ENCODE results near the gene ID2. TPM values are rescaled to one million over a fixed set of nuclear protein-coding genes. Genes with fewer than 3 reads are reported as not detected.
A peak's percentile ranks its signal among the peaks of the same experiment; 100 is the strongest.

Gene ID2
- total RNA-seq, 2 experiments from 2014 or later: 182 to 193 TPM

DNA sequence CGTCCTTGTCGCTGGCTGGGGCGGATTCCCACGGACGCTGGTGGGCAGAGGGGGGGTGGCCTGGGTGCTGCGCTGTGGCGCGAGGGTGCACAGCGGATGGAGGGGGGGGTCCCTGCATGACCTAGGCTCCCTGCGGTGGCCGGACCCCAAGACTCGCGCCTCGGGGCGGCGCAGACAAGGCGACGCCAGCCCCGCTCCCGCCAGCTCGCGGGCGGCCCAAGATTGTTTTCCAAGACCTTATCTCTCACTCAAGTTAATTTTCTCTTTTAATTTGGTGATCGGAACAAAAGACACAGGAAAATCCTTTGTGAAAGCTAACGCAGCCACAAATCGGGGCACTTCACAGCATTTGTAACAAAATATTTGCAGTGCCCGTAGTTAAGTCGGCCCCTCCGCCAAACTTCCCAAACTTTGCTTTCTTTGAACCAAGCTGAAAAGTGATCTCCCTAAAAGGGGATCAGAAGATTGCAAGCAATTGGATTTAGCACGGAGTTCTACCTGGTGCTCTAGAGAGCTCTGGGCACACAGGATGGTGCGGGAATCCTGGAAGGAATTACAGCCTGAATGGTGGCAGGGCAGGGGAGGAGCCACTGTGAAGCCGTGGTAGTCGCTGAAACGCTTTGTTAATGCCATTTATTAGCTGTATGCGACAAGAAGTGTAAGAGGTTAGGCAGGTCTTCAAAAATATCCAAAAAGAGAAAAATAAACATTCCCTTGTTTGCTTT lies 4.8 kb upstream of the ID2 start:
- ChIA-PET POLR2A (interaction anchor here (6.5 kb wide), 1 partner anchor 133 kb away, joined by 124 read pairs; no protein-coding TSS in a partner anchor), CTCF (no interaction called here)
- no peak overlapping the region for H3K27ac Mint-ChIP-seq
- intact Hi-C loops (cut with micrococcal nuclease): loop anchor here (10.0 kb wide), 1 partner anchor 1762 kb away; the partner anchor contains the start of gene RNF144A
- H3K36me3 Mint-ChIP-seq: peaks cover 14% of the 10 kb centered on the region
- H3K4me3 Mint-ChIP-seq: no peak overlapping the region
- peaks cover 27% of the 10 kb centered on the region for H3K9me3 Mint-ChIP-seq
- DNase-seq: no peak
- H3K4me1 Mint-ChIP-seq (ENCODE audit: low read depth): peaks cover 30% of the 10 kb centered on the region
- peaks cover 41% of the 10 kb centered on the region for H3K27me3 Mint-ChIP-seq

GRCh38 chr2:8677646-8678592 lies 3.9 kb upstream of the ID2 start:
- Mint-ChIP-seq H3K4me1 (ENCODE audit: low read depth) (peaks cover 30% of the 10 kb centered on the region), H3K27ac (peak overlapping the region; percentile 33), H3K4me3 (peak overlapping the region; percentile 77), H3K36me3 (peaks cover 23% of the 10 kb centered on the region), H3K9me3 (peaks cover 27% of the 10 kb centered on the region), H3K27me3 (peaks cover 43% of the 10 kb centered on the region)
- DNase-seq: peak; percentile 58
- intact Hi-C loops (cut with micrococcal nuclease): loop anchor here (10.0 kb wide), 1 partner anchor 1763 kb away; the partner anchor contains the start of gene RNF144A
- ChIA-PET CTCF (interaction anchor here (0.8 to 5.1 kb wide), 3 partner anchors 134 to 1006 kb away, joined by 3 to 38 read pairs (median 4); no protein-coding TSS in a partner anchor), POLR2A (interaction anchor here (4.6 to 6.5 kb wide), 3 partner anchors 134 to 196 kb away, joined by 33 to 124 read pairs (median 55); no protein-coding TSS in a partner anchor)

DNA sequence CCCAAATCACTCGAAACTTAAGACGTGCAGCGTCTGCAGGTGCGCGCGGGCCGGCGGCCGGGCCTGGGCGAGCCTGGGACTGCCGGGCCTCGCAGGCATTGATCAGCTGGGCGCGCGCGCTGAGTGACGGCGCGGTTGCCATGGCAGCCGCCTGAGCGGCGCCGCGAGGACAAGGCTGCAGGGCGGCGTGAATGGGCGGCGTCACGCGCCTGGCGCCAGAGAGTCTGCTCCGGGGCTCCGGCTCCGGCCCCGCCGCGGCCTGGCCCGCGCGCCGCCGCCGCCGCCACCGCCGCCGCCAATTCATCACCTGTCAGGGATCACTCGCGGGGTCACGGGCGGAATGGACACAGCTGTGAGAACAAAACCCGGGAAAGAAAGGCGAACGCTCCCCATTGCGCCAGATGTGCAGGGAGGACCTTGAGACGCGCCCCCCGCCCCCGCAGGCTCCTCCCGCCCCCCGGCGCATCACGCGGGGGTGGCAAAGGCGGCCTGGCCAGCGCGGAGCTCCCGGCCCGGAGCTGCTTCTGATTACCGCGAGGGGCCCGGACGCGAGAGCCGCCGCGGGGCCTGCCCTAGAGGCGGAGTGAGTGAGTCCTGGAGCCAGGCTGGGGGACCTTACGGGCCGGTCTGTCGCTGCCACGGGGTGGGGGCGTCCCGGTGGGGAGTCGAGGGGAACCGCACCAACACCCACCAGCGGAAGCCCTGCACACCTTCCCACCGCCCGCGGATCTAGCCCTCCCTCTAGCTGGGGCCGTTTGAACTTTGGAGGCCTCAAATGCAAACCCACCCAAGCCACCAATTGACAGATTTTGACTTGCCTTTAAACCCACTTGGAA lies 2.9 kb upstream of the ID2 start:
- peaks cover 38% of the 10 kb centered on the region for H3K27me3 Mint-ChIP-seq
- intact Hi-C loops (cut with micrococcal nuclease): loop anchor here (10.0 kb wide), 1 partner anchor 1764 kb away; the partner anchor contains the start of gene RNF144A
- CTCF ChIA-PET: interaction anchor here (0.8 to 5.1 kb wide), 5 partner anchors 14 to 1007 kb away, joined by 3 to 38 read pairs (median 5); no protein-coding TSS in a partner anchor
- H3K36me3 Mint-ChIP-seq: peaks cover 27% of the 10 kb centered on the region
- peaks cover 30% of the 10 kb centered on the region for H3K4me1 Mint-ChIP-seq (ENCODE audit: low read depth)
- H3K9me3 Mint-ChIP-seq: peaks cover 19% of the 10 kb centered on the region
- H3K4me3 Mint-ChIP-seq: peak overlapping the region; percentile 77
- POLR2A ChIA-PET: interaction anchor here (1.8 to 6.5 kb wide), 5 partner anchors 135 to 301 kb away, joined by 7 to 124 read pairs (median 33); no protein-coding TSS in a partner anchor
- DNase-seq: peak; percentile 91
- H3K27ac Mint-ChIP-seq: peak overlapping the region; percentile 95

GRCh38 chr2:8679567-8679826 lies 2.4 kb upstream of the ID2 start:
- no peak for DNase-seq
- intact Hi-C loops (cut with micrococcal nuclease): loop anchor here (10.0 kb wide), 1 partner anchor 1765 kb away; the partner anchor contains the start of gene RNF144A
- Mint-ChIP-seq H3K4me1 (ENCODE audit: low read depth) (peaks cover 32% of the 10 kb centered on the region), H3K27ac (peak overlapping the region; percentile 95), H3K9me3 (peaks cover 13% of the 10 kb centered on the region), H3K36me3 (peaks cover 25% of the 10 kb centered on the region), H3K27me3 (peaks cover 34% of the 10 kb centered on the region), H3K4me3 (peak overlapping the region; percentile 77)
- POLR2A ChIA-PET: interaction anchor here (1.8 to 6.5 kb wide), 5 partner anchors 136 to 301 kb away, joined by 7 to 124 read pairs (median 33); no protein-coding TSS in a partner anchor
- CTCF ChIA-PET: interaction anchor here (1.3 to 5.1 kb wide), 4 partner anchors 14 to 191 kb away, joined by 4 to 38 read pairs (median 6); no protein-coding TSS in a partner anchor

DNA sequence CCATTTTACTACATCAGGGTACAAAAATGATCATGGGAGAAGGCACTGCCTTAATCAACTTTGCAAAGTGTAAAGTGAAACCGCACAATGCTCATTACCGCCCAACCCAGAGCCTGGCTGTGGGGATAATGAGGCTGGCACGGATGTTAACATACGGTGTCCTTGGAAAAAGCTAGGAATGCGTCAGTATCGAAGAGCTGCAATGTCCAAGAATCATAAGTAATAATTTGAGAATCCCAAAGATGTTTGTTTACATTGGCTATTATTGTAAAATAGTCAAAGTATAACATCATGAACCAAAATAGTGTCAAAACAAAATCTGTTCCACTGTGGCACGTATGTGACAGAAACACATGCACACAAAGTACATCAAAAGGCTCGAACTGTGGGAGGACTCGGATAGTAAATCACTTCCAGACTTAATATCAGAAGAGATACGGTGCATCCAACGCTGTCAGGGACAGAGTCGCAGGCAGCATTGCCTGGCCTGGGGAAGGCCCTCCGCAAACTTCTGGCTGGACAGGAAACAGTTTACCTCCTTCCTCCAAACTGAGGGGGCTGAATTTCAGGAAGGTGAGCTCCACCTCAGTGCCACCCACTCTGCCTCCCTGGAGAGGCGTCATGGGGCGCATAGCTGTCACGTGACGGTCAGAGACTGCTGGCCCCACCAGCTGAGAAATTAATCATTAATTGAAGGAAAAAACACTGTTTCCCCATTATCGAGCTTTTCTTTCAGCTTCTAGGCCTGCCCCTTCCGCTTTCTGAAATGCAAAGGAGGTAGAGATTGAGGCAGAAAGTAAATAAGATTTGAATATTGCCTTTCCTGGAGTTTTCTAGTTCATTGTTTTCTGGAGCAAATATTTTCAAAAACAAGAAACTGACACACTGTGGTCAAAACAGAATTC lies 1.8 kb upstream of the ID2 start:
- H3K4me1 Mint-ChIP-seq (ENCODE audit: low read depth): peaks cover 34% of the 10 kb centered on the region
- peak overlapping the region; percentile 95 for H3K27ac Mint-ChIP-seq
- peak overlapping the region; percentile 86 for H3K4me3 Mint-ChIP-seq
- peaks cover 28% of the 10 kb centered on the region for H3K36me3 Mint-ChIP-seq
- H3K9me3 Mint-ChIP-seq: peaks cover 7% of the 10 kb centered on the region
- intact Hi-C loops (cut with micrococcal nuclease): loop anchor here (2.0 to 10.0 kb wide), 9 partner anchors 345 to 1765 kb away; partner anchors contain the start of gene RNF144A
- ChIA-PET CTCF (interaction anchor here (0.8 to 5.1 kb wide), 7 partner anchors 13 to 1252 kb away, joined by 3 to 38 read pairs (median 5); no protein-coding TSS in a partner anchor), POLR2A (interaction anchor here (0.6 to 6.5 kb wide), 14 partner anchors 47 to 832 kb away, joined by 3 to 124 read pairs (median 7); no protein-coding TSS in a partner anchor)
- peaks cover 28% of the 10 kb centered on the region for H3K27me3 Mint-ChIP-seq
- peak; percentile 33 for DNase-seq

DNA sequence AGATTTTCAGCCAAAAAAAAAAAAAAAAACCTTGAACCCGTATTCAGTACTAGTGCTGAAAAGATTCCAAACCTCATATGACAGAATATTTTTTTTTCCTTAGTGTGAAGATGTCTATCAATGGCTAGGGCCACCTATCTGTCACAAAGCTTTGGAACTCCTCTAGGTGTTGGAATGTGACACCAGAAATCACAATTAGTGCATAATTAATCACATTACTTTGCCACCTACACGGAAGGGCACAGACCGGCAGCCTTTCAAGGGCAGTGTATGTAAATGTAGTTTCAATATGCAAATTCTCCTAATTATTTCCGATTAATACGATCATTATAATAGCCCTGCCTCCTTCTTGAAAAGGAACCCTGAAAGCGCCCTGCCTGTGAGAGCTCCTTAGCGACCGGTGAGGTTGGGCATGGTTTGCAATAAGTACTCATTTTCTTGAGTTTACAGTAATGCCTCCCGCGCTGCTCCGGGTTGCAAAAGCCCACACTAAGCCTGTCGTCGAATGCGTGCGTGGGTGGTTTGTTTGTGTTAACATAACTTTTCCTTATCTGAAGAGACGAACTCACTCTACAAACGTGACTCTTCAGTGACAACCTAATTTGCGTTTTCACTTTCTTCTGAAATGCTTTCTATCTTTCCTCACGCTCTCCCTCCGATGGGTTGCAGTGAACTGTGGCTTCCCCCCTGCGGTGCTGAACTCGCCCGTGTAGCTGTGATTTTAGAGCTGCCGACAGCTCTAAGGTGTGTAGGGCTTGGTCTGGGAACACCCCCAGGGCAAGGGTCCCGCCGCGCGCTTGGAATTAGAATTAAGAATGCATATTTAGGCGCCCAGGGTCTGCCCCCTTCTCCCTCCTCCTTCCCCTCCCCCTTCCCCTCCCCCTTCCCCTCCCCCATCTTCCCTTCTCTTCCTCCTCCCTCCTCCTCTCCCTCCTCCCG lies 765 bp upstream of the ID2 start:
- H3K9me3 Mint-ChIP-seq: no peaks in the 10 kb centered on the region
- peak overlapping the region; percentile 95 for H3K27ac Mint-ChIP-seq
- H3K27me3 Mint-ChIP-seq: peaks cover 22% of the 10 kb centered on the region
- H3K4me3 Mint-ChIP-seq: peak overlapping the region; percentile 86
- ChIA-PET POLR2A (interaction anchor here (0.6 to 6.5 kb wide), 34 partner anchors 9 to 1250 kb away, joined by 3 to 124 read pairs (median 6); no protein-coding TSS in a partner anchor), CTCF (interaction anchor here (0.8 to 5.1 kb wide), 12 partner anchors 12 to 1253 kb away, joined by 3 to 38 read pairs (median 4); no protein-coding TSS in a partner anchor)
- H3K4me1 Mint-ChIP-seq (ENCODE audit: low read depth): peaks cover 35% of the 10 kb centered on the region
- intact Hi-C loops (cut with micrococcal nuclease): loop anchor here (1.0 to 10.0 kb wide), 15 partner anchors 73 to 1244 kb away; no protein-coding TSS in a partner anchor
- peak; percentile 94 for DNase-seq
- H3K36me3 Mint-ChIP-seq: peaks cover 28% of the 10 kb centered on the region

GRCh38 chr2:8682719-8683667 lies 1.1 kb downstream of the ID2 start:
- DNase-seq: peak; percentile 58
- Mint-ChIP-seq H3K4me3 (peak overlapping the region; percentile 98), H3K36me3 (peaks cover 28% of the 10 kb centered on the region), H3K27me3 (peaks cover 7% of the 10 kb centered on the region), H3K27ac (peak overlapping the region; percentile 94), H3K4me1 (ENCODE audit: low read depth) (peaks cover 26% of the 10 kb centered on the region), H3K9me3 (no peaks in the 10 kb centered on the region)
- CTCF ChIA-PET: interaction anchor here (1.6 to 5.1 kb wide), 3 partner anchors 10 to 1255 kb away, joined by 5 to 38 read pairs (median 14); no protein-coding TSS in a partner anchor
- POLR2A ChIA-PET: interaction anchor here (0.6 to 6.5 kb wide), 19 partner anchors 17 to 956 kb away, joined by 3 to 124 read pairs (median 6); no protein-coding TSS in a partner anchor
- intact Hi-C loops (cut with micrococcal nuclease): loop anchor here (5.0 to 10.0 kb wide), 6 partner anchors 348 to 1108 kb away; no protein-coding TSS in a partner anchor

DNA sequence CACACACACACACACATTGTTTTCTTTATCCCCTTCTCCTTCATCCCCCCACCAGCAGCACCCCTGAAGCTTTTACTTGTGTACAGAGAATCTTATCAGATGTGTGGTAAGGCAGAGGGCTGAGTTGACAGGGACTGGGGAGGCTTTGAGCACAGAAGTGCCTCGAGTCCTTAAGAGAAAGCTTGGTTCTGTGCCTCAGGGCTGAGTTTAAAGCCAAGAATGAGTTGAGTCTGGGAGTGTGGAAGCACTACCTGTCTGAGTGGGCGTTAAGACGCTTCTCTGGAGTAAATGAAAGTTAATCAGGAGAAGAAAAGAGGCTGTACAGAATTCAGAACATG lies 2.7 kb downstream of the ID2 start:
- intact Hi-C loops (cut with micrococcal nuclease): loop anchor here (1.0 to 10.0 kb wide), 7 partner anchors 350 to 1110 kb away; no protein-coding TSS in a partner anchor
- H3K9me3 Mint-ChIP-seq: no peaks in the 10 kb centered on the region
- peaks cover 22% of the 10 kb centered on the region for H3K4me1 Mint-ChIP-seq (ENCODE audit: low read depth)
- peak overlapping the region; percentile 90 for H3K27ac Mint-ChIP-seq
- peaks cover 5% of the 10 kb centered on the region for H3K27me3 Mint-ChIP-seq
- peak overlapping the region; percentile 98 for H3K4me3 Mint-ChIP-seq
- POLR2A ChIA-PET: interaction anchor here (0.7 to 1.8 kb wide), 18 partner anchors 76 to 1234 kb away, joined by 3 to 33 read pairs (median 4); no protein-coding TSS in a partner anchor
- CTCF ChIA-PET: interaction anchor here (0.6 to 1.2 kb wide), 5 partner anchors 136 to 1259 kb away, joined by 3 to 7 read pairs (median 3); no protein-coding TSS in a partner anchor
- peaks cover 28% of the 10 kb centered on the region for H3K36me3 Mint-ChIP-seq
- peak; percentile 72 for DNase-seq
